Aorta (tissue), 5 donors: Measurements from ENCODE around the gene PRPF6. TPM values are rescaled to one million over a fixed set of nuclear protein-coding genes. Genes with fewer than 3 reads are reported as not detected.

Experiments used
- ATAC-seq: fragments of 200-7000 bp; cut with Tn5 transposase; one replicate; pipeline ENCODE4 v1.9.1; 2022; ENCODE audit warnings: moderate library complexity; ENCODE audit not compliant: low FRiP score
- DNase-seq, 2 donors: peaks; one replicate each; pipeline ENCODE4 v3.0.0-alpha.2; 2020
- H3K27ac ChIP-seq, 2 donors: one replicate each; pipeline ENCODE4 v1.5.1; 2013; ENCODE audit warnings: low read length in 2 of 2, mild to moderate bottlenecking in 2 of 2, moderate library complexity in 2 of 2, control low read depth in 1 of 2, inconsistent platforms in 1 of 2, low read depth in 1 of 2
- H3K27me3 ChIP-seq, 2 donors: one replicate each; pipeline ENCODE4 v1.6.1; 2013; ENCODE audit warnings: control low read depth in 1 of 2, low read length in 1 of 2, mild to moderate bottlenecking in 1 of 2, moderate library complexity in 1 of 2; ENCODE audit not compliant: insufficient read depth in 2 of 2, control insufficient read depth in 1 of 2
- H3K36me3 ChIP-seq, 2 donors: one replicate each; pipeline ENCODE4 v1.6.1; 2013; ENCODE audit warnings: control low read depth in 1 of 2, low read length in 1 of 2, mild to moderate bottlenecking in 1 of 2; ENCODE audit not compliant: insufficient read depth in 2 of 2, control insufficient read depth in 1 of 2
- H3K4me1 ChIP-seq, 2 donors: one replicate each; pipeline ENCODE4 v1.6.1; 2013; ENCODE audit warnings: low read length in 2 of 2, control low read depth in 1 of 2, mild to moderate bottlenecking in 1 of 2, moderate library complexity in 1 of 2; ENCODE audit not compliant: insufficient read depth in 2 of 2, control insufficient read depth in 1 of 2
- H3K4me3 ChIP-seq, 2 donors: one replicate each; pipeline ENCODE4 v1.5.1; 2013; ENCODE audit warnings: low read length in 2 of 2, control low read depth in 1 of 2, mild to moderate bottlenecking in 1 of 2
- H3K9me3 ChIP-seq: one replicate; pipeline ENCODE4 v1.6.1; 2013; ENCODE audit warnings: mild to moderate bottlenecking, low read length; ENCODE audit not compliant: control insufficient read depth
- whole genome bisulfite sequencing, 2 donors: extraction: QIAGEN DNeasy Blood & Tissue Kit; methylation state at CpG; one replicate each; pipeline ENCODE4 v1.1.7; 2013; 5-methylcytosine and 5-hydroxymethylcytosine counted together
- intact Hi-C, 2 donors: fragments of 100-400 bp; cut with DNase I; formaldehyde crosslinking; loops; one replicate each; pipeline versions ENCODE4 v1.14.2 to v1.15.0; 2022
- polyA plus RNA-seq, 2 donors: library from polyadenylated mRNA; stranded (reverse); fragments of 200-250 nt; gene quantifications; one replicate each; pipeline ENCODE4 v1.2.3, GENCODE V29; 2013
- total RNA-seq, 2 donors: library from RNA; stranded (reverse); fragmentation: NEBNext Ultra II Directional; extraction: Animal tissue kit (Norgen Biotek cat#: 25700); gene quantifications; one replicate each; pipeline ENCODE4 v1.2.1, GENCODE V29; 2021
- donor health status: healthy with polysubstance abuse.
- donor health status: Bipolar disorder and iron deficiency.
- donor health status: DM: no; HTN: no; CAD: no.
- donor health status: DM: no; HTN: no; CAD: no.
- donor health status: DM: yes; HTN: yes; CAD: no.

The PRPF6 gene
- total and polyA plus RNA-seq, 4 donors = 20.9 to 59.1 (median 51.8) TPM

DNA sequence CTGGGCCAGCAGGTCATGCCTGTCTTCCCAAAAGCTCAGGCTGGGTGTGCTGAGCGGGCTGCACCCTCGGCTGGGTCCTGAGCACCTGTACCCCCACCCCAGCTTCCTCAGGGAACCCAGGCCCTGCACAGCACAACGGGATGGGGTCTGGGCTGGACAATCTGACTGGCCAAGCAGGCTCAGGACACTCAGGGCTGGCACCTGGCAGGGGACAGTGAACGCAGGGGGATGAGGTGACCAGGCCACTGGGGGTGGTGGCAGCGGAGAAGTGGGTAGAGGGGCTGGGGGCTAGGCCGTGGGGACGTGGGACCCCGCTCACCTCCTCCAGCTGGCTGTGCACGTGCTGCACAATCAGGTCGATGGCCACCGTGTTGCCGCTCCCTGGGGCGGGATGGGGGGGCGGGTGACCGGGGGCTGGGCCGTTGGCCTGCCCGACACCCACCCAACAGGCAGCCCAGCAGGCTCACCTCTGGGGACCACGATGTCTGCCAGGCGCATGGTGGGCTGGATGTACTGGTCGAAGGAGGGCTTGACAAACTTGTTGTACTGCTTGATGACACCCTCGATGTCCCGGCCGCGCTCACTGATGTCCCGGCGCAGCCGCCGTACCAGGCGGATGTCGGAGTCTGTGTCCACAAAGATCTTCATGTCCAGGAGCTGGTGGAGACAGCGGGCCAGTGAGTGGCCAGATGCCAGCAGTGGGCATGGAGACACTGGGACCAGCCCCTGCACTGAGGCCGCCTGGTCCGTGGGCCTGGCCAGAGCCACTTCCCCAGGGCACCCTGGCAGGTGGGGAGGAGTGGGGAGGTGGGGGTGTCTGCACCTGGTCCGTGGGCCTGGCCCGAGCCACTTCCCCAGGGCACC, 36.6 kb upstream of the PRPF6 start:
- Histone ChIP-seq H3K9me3 (no peaks in the 10 kb centered on the region), H3K4me1 (no peaks in the 10 kb centered on the region), H3K4me3 (no peak overlapping the region), H3K36me3 (peaks cover 0 to 11% of the 10 kb centered on the region in 2 donors), H3K27ac (no peak overlapping the region), H3K27me3 (no peaks in the 10 kb centered on the region)
- DNase-seq = peak in 1 of 2 donors; percentile 49
- ATAC-seq = no peak
- intact Hi-C loops = no loop called here
- 88 to 89% methylated on average over 33 to 35 of the region's 35 CpGs for WGBS, 2 donors

DNA sequence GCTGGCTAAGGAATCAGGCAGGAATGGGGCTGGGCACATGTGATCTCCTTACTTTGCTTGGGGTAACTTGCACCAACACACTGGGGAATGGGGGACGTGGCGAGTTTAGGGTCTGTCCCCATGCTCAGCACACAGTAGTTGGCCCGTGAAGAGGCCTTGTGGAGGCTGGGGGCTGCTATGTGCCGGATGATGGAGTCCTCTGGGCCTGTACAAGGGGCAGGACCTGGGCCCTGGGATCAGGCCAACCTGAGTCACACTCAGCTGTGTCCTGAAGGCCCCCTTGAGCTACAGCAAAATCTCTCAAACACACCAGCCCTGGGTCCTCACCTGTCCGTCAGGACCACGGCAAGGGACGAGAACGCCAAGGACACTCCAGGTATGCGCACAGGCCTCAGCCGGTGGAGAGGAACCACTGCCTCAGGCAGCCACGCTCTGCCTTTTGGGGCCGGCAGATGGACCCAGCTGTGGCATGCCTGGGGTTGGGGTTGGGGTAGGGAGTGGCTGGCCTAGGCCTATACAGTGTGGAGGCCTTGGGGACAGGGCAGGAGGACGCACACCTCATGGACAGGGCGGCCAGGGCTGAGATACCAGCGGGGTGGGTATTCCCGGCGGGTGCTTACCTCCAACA, 35.8 kb upstream of the PRPF6 start:
- peak in 1 of 2 donors; percentile 47 for DNase-seq

DNA sequence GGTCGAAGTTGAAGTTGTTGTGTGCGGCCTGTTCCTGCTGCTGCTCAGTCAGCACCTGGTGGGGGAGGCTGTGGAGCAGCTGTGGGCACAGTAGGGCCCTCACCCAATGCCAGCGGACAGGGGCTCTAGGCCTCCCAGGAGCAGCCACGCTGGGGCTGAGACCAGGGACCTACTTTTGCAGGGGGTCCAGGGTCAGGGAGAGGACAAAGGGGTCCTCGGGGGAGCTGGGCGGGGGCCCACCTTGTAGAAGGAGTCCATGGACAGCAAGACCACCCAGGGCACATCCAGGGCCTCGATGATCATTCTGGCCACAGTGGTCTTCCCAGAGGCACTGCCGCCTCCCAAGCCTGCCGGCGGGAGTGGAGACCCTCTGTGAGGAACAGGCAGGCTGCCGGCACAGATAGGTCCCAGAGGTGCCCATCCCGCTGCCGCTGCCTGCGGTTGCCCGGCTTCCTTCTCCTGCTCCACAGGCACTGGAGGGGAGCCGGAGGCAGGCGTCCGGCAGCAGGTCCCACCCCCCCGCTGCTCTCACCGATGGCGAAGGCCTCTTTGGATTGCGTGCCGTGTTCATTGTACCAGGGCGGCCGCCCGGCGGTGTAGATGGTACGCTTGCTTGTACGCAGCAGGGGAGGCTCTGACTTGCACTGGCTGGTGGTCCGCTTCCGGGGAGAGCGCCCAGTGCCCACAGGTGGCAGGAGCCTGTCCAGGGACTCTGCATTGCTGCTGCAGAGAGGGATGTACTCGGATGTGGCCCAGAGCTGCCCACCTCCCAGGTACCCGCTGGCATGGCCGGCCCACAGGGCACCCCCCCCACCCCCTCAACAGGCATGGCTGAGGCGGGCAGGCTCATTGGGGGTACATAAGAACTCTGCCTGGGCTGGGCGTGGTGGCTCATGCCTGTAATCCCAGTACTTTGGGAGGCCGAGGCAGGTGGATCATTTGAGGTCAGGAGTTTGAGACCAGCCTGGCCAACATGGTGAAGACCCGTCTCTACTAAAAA, 34.7 kb upstream of the PRPF6 start:
- no peak overlapping the region for H3K27ac ChIP-seq
- no peaks in the 10 kb centered on the region for H3K9me3 ChIP-seq
- intact Hi-C loops = no loop called here
- H3K27me3 ChIP-seq = no peaks in the 10 kb centered on the region
- no peaks in the 10 kb centered on the region for H3K4me1 ChIP-seq
- DNase-seq (no peak), ATAC-seq (no peak)
- no peak overlapping the region for H3K4me3 ChIP-seq
- peaks cover 0 to 7% of the 10 kb centered on the region in 2 donors for H3K36me3 ChIP-seq
- 90 to 92% methylated on average over 39 of the region's 39 CpGs for WGBS, 2 donors

More for the DNA sequence above, 35.8 kb upstream of the PRPF6 start:
- Histone ChIP-seq H3K36me3 (peaks cover 0 to 8% of the 10 kb centered on the region in 2 donors), H3K27ac (no peak overlapping the region), H3K4me1 (no peaks in the 10 kb centered on the region), H3K9me3 (no peaks in the 10 kb centered on the region), H3K27me3 (no peaks in the 10 kb centered on the region), H3K4me3 (no peak overlapping the region)
- 84 to 85% methylated on average over 17 of the region's 17 CpGs for WGBS, 2 donors
- intact Hi-C loops = no loop called here
- ATAC-seq = no peak

DNA sequence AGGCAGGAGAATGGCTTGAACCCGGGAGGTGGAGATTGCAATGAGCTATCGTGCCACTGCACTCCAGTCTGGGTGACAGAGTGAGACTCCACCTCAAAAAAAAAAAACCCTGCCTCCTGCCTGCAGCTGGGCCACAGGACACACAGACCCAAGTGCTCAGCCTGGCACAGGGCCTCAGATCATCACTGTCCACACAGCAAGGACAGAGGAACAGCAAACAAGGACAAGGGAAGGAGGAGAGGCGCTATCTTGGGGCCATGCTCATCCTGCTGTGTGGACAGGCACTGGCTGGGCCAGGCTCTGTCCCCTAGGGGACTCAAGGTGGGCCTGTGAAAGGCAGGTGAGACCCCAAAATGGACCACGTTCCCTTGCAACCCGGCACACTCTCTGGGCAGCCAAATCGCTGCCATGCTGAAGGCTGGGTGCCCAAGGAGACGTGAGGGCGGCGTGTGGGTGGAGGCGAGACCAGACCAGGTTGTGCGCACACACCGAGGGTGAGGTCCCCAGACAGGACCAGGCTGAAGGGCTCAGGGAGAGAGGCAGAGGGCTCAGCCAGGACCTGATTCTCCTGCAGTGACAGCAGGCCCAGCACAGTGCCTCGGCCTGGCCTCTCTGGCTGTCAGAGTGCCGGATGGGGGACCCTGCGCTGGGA, 33.8 kb upstream of the PRPF6 start:
- intact Hi-C loops = no loop called here
- ATAC-seq (no peak), DNase-seq (no peak)
- H3K27ac ChIP-seq = no peak overlapping the region
- WGBS, 2 donors = 80 to 82% methylated on average over 15 of the region's 15 CpGs
- H3K36me3 ChIP-seq = peaks cover 0 to 7% of the 10 kb centered on the region in 2 donors
- no peaks in the 10 kb centered on the region for H3K4me1 ChIP-seq
- no peak overlapping the region for H3K4me3 ChIP-seq
- H3K27me3 ChIP-seq = no peaks in the 10 kb centered on the region
- H3K9me3 ChIP-seq = no peaks in the 10 kb centered on the region

DNA sequence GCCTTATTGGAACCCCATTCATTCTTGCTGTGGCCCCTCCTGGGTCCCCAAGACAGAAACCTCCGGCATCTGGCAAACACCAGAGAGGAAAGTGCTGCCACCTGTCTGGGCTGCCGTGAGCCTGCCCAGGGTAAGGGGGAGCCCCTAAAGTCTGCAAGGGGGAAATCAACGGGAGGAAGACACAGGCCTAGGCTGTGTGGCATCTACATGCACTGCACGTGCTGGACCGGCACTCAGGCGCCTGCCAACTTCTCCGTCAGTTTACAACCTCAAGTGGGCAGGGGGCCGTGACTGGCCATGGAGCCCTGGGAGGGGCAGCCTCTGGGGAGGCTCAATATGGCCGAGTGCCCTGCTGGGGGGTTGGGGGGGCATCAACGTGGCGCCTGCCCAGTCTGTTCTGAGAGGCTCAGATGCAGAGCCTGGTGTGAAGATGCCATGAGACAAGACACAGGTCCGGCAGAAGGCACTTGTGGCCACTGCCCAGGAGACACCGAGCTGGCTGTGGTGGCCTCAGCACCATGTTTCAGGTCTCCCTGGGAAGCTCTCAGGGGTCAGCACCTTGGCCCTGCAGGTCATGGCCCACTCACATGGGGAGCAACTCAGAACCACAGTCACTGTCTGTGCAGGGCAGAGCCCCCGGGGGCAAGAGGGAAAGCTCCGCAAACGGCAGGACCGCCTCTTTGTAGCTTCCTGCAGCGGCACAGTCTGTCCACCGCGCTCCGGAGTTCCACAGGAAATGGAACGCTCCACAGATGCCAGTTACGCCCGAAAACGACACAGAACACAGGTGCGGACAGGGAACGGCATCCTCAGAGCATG, 33.1 kb upstream of the PRPF6 start:
- no peaks in the 10 kb centered on the region for H3K27me3 ChIP-seq
- intact Hi-C loops = no loop called here
- no peak overlapping the region for H3K27ac ChIP-seq
- no peak for ATAC-seq
- no peaks in the 10 kb centered on the region for H3K4me1 ChIP-seq
- 40 to 51% methylated on average over 27 of the region's 27 CpGs for WGBS, 2 donors
- peak in 1 of 2 donors; percentile 51 for DNase-seq
- H3K9me3 ChIP-seq = no peaks in the 10 kb centered on the region
- peaks cover 0 to 7% of the 10 kb centered on the region in 2 donors for H3K36me3 ChIP-seq
- H3K4me3 ChIP-seq = no peak overlapping the region

DNA sequence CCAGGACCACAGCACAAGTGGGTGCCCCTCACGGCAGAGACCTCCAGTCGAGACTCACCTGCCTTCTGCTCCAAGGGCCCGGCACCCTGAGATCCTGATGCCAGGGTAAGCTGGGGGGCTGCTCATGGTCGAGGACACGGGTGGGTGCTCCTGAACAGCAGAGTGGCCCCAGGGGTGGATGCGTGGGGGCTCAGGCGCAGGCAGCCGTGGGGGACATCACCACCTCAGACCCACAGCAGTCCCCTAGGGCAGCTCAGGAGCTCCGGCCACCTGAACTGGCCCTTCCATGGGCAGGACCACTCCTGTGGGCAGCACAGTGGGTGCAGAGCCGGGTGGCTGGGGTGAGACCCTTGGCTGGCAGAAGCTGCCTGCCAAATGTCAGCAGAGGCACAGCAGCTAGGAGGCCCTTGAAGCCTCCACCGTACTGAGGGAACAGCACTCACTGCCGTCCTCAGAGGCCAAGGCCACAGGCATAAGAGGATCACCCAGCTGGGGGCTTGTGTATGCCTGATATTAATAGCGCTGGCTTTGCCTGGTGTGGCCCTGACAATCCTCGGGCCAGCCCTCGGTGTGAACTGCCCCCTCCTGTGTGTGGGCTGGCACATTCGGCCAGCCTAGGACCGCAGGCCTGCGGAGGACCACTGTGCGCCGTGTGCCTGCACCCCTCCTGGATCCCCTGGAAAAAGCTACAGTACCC, 30.1 kb upstream of the PRPF6 start:
- intact Hi-C loops = no loop called here
- DNase-seq (no peak), ATAC-seq (no peak)
- Histone ChIP-seq H3K4me3 (no peak overlapping the region), H3K9me3 (no peaks in the 10 kb centered on the region), H3K27me3 (no peaks in the 10 kb centered on the region), H3K4me1 (no peaks in the 10 kb centered on the region), H3K36me3 (peaks cover 0 to under 1% of the 10 kb centered on the region in 2 donors), H3K27ac (no peak overlapping the region)
- 51 to 54% methylated on average over 20 of the region's 20 CpGs for WGBS, 2 donors

DNA sequence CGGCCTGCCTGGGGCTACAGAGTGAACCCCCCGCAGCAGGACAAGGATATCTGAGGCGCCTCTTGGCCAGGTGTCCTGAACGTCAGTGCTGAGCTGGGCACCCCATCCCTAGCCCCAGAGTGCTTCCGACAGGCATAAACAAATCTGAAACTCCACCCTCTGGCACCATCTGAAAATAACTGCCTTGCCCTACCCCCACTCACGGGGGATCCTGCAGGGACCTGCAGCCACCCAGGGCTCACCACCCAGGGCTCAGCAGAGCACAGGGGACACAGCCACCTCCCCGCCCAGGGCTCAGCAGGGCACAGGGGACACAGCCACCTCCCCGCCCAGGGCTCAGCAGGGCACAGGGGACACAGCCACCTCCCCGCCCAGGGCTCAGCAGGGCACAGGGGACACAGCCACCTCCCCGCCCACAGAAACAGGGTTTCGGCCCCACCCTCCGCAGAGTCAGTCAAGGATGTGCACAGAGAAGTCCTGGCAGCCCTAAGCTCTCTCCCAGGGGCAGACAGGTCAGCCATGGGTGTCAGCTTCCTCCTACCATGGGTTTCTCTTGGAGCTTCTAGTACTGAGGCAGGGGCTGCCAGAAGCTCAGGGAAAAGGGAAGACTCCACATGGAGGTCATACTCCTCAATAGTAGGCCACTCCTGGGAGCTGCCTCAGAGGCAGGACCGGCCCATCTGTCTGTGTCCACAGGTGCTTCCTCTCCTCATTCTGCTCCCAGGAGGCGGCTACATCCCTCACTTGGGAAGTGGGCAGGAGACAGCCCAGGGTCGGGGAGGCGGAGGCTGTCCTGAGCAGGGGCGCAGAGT, 29.3 kb upstream of the PRPF6 start:
- no peak for DNase-seq
- Histone ChIP-seq H3K27ac (no peak overlapping the region), H3K4me3 (no peak overlapping the region), H3K27me3 (no peaks in the 10 kb centered on the region), H3K36me3 (no peaks in the 10 kb centered on the region), H3K4me1 (no peaks in the 10 kb centered on the region), H3K9me3 (no peaks in the 10 kb centered on the region)
- WGBS, 2 donors = 59 to 64% methylated on average over 16 to 17 of the region's 17 CpGs
- intact Hi-C loops = no loop called here
- no peak for ATAC-seq
